Mammary epithelial cell (primary cell): Measurements from ENCODE around the gene MPC1L.

Source experiments
- CTCF ChIP-seq, 2 donors: IDR thresholded peaks in 1 of 2; conservative IDR thresholded peaks in 1 of 2; 2 replicates each; pipeline ENCODE4 v1.5.1; 2011 to 2012; ENCODE audit warnings: inconsistent platforms in 2 of 2, low read length in 2 of 2, mild to moderate bottlenecking in 2 of 2, control low read depth in 1 of 2, low read depth in 1 of 2; ENCODE audit not compliant: insufficient read depth in 1 of 2; ENCODE audit errors: extremely low read depth in 1 of 2
- EZH2 ChIP-seq: IDR thresholded peaks from 2 replicates; pipeline ENCODE4 v1.6.1; 2012; ENCODE audit warnings: low read length, inconsistent platforms, borderline replicate concordance

- TF ChIP-seq EZH2 (no peak), CTCF (conservative IDR thresholded peaks at IDR 0.05 in 1 of 2, IDR thresholded peaks at IDR 0.05 in 1 of 2; ENCODE audit: extremely low read depth in 1 of 2, insufficient read depth in 1 of 2, low read depth in 1 of 2, low read length in 2 of 2) (no peak)
Observed at GRCh38 chrX:40647307-40648197, 24.3 kb downstream of the MPC1L start, which contains the start of gene CXorf38.
